Panc1 (cell line): ENCODE data around the gene DENND1B. TPM values are rescaled to one million over a fixed set of nuclear protein-coding genes. Genes with fewer than 3 reads are reported as not detected.
A peak's percentile ranks its signal among the peaks of the same experiment; 100 is the strongest.

Experiments used
- ATAC-seq: fragments of 200-7000 bp; cut with Tn5 transposase; 2 replicates; pipeline ENCODE4 v1.9.1; 2020; ENCODE audit warnings: mild to moderate bottlenecking, moderate library complexity
- BruUV-seq: library from RNA; stranded (reverse); fragments of 400-500 nt; replicated peaks from 2 replicates; lab custom pipeline; 2021; lab: Mats Ljungman, UMichigan
- CTCF ChIA-PET: fragments of 300-600 bp; sonication (Branson Sonifier 250); formaldehyde crosslinking; loops from one replicate; lab custom pipeline; 2022; ENCODE audit warnings: antibody characterized with exemption; lab: Charles Lee
- POLR2A ChIA-PET: fragments of 300-600 bp; sonication (Branson Sonifier 250); formaldehyde crosslinking; loops from one replicate; lab custom pipeline; 2022; ENCODE audit warnings: antibody characterized with exemption; lab: Charles Lee
- DNase-seq: peaks from one replicate; pipeline ENCODE4 v3.0.0-alpha.2; 2010; ENCODE audit warnings: low read depth, low spot score
- H3K27ac ChIP-seq: 2 replicates; pipeline ENCODE4 v1.5.1; 2011; ENCODE audit warnings: mild to moderate bottlenecking, low read length, inconsistent platforms
- H3K27me3 ChIP-seq: fragments of 200-500 bp; sonication (Bioruptor generic); 2 replicates; pipeline ENCODE4 v1.6.0; 2014; ENCODE audit warnings: low read length, inconsistent platforms; ENCODE audit not compliant: control insufficient read depth, insufficient read depth
- H3K36me3 ChIP-seq: fragments of 200-500 bp; sonication (Bioruptor generic); 2 replicates; pipeline ENCODE4 v1.5.1; 2014; ENCODE audit warnings: inconsistent platforms, mild to moderate bottlenecking, low read length, moderate library complexity; ENCODE audit not compliant: control insufficient read depth, insufficient read depth
- H3K4me1 ChIP-seq: 2 replicates; pipeline ENCODE4 v1.5.1; 2011; ENCODE audit warnings: inconsistent platforms, mild to moderate bottlenecking, low read length, moderate library complexity; ENCODE audit not compliant: control insufficient read depth, insufficient read depth
- H3K4me3 ChIP-seq, 2 experiments: 2 replicates each; pipeline ENCODE4 v1.5.1; 2011 to 2012; ENCODE audit warnings: low read depth in 2 of 2, low read length in 2 of 2, mild to moderate bottlenecking in 2 of 2, inconsistent platforms in 1 of 2, moderate library complexity in 1 of 2
- H3K9me3 ChIP-seq: fragments of 200-500 bp; sonication (Bioruptor generic); 2 replicates; pipeline ENCODE4 v1.5.1; 2014; ENCODE audit warnings: low read depth, mild to moderate bottlenecking, inconsistent platforms, low read length, moderate library complexity; ENCODE audit not compliant: control insufficient read depth, insufficient read depth
- SIN3A ChIP-seq: IDR thresholded peaks from 2 replicates; pipeline ENCODE4 v1.6.1; 2012; ENCODE audit warnings: low read depth, mild to moderate bottlenecking, low read length, moderate library complexity, borderline replicate concordance; ENCODE audit not compliant: insufficient read depth
- TCF7L2 ChIP-seq: IDR thresholded peaks from 2 replicates; pipeline ENCODE4 v1.6.1; 2011; ENCODE audit warnings: mild to moderate bottlenecking, low read depth, low read length, inconsistent platforms
- in situ Hi-C: cut with HindIII; loops from 2 replicates; pipeline ENCODE4 v1.10.0; 2016; ENCODE audit warnings: low sequenced_read_pairs, low pct_unique_long_range_greater_than_20kb
- intact Hi-C: fragments of 100-400 bp; cut with micrococcal nuclease; formaldehyde crosslinking; loops from one replicate; pipeline ENCODE4 v1.10.0; 2022; ENCODE audit not compliant: unreplicated experiment
- total RNA-seq: library from RNA; stranded (reverse); gene quantifications from one replicate; pipeline ENCODE4 v1.2.1, GENCODE V29; 2021; ENCODE audit not compliant: unreplicated experiment
- TF ChIP-seq, protein P1 (sequence below): fragments of 450-650 bp; IDR thresholded peaks from 2 replicates; pipeline ENCODE4 v1.5.1; 2017; ENCODE audit warnings: mild to moderate bottlenecking
- TF ChIP-seq, protein P2 (sequence below), 2 experiments: IDR thresholded peaks; 2 replicates each; pipeline ENCODE4 v1.6.1; 2011 to 2012; ENCODE audit warnings: low read depth in 2 of 2, control low read depth in 1 of 2, low read length in 1 of 2, mild to moderate bottlenecking in 1 of 2, moderate library complexity in 1 of 2; ENCODE audit not compliant: insufficient read depth in 1 of 2

DENND1B gene
- total RNA-seq, 1 experiment from 2014 or later = 7.7 TPM

DNA sequence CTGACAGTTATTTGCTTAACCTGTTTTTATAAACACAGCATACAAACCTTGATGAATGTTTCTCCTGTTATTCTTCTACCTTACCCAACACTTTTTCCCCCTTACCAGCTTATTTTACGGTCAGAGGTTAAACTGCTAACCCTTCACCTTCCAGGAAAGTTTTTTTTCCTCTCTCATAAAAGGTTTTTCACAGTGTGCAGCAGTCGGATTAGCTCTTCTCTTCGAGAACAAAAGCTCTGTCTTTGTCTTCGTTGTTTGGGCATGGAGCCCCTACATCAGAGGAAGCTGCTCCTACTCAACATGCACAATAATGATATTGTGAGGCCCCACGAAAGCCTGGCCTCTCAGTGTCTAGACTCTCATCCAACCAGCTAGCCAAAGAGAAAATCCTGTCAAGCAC, 42.0 kb downstream of the DENND1B start:
- no peak for ATAC-seq
- Histone ChIP-seq H3K9me3 (no peaks in the 10 kb centered on the region), H3K4me3 (no peak overlapping the region), H3K36me3 (no peaks in the 10 kb centered on the region), H3K27ac (no peak overlapping the region), H3K27me3 (no peaks in the 10 kb centered on the region), H3K4me1 (no peaks in the 10 kb centered on the region)
- DNase-seq = no peak
- ChIA-PET CTCF (no interaction called here), POLR2A (no interaction called here)
- in situ Hi-C loops (no loop called here), intact Hi-C loops (no loop called here)
- BruUV-seq = no TSS peak
- TF ChIP-seq TCF7L2 = no peak
- TF ChIP-seq SIN3A = no peak
- TF ChIP-seq, protein P1, sequence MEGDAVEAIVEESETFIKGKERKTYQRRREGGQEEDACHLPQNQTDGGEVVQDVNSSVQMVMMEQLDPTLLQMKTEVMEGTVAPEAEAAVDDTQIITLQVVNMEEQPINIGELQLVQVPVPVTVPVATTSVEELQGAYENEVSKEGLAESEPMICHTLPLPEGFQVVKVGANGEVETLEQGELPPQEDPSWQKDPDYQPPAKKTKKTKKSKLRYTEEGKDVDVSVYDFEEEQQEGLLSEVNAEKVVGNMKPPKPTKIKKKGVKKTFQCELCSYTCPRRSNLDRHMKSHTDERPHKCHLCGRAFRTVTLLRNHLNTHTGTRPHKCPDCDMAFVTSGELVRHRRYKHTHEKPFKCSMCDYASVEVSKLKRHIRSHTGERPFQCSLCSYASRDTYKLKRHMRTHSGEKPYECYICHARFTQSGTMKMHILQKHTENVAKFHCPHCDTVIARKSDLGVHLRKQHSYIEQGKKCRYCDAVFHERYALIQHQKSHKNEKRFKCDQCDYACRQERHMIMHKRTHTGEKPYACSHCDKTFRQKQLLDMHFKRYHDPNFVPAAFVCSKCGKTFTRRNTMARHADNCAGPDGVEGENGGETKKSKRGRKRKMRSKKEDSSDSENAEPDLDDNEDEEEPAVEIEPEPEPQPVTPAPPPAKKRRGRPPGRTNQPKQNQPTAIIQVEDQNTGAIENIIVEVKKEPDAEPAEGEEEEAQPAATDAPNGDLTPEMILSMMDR = no peak

DNA sequence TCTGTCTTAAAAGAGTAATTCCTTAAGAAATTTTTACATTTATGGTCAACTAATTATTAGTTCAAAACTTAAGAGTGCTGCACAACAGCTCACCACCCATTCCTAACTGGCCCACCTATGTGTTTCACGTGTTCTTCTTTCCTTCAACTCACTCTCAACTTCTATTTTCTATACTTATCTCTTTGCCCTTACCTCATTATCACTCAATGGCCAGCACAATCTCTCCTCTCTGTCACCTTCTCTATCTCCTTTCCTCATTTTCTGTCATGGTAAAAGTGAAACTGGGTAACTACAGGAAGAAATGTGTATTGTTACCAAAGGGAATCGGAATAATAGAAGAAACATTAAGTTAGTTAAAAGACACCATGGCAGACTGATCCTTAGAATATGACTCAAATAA, 43.1 kb downstream of the DENND1B start:
- in situ Hi-C loops (no loop called here), intact Hi-C loops (no loop called here)
- ATAC-seq = no peak
- Histone ChIP-seq H3K4me3 (no peak overlapping the region), H3K27ac (no peak overlapping the region), H3K4me1 (no peaks in the 10 kb centered on the region), H3K27me3 (no peaks in the 10 kb centered on the region), H3K9me3 (no peaks in the 10 kb centered on the region), H3K36me3 (no peaks in the 10 kb centered on the region)
- BruUV-seq = no TSS peak
- CTCF ChIA-PET = no interaction called here
- TF ChIP-seq, protein P1 = no peak
- TF ChIP-seq TCF7L2 = no peak
- TF ChIP-seq, protein P2, sequence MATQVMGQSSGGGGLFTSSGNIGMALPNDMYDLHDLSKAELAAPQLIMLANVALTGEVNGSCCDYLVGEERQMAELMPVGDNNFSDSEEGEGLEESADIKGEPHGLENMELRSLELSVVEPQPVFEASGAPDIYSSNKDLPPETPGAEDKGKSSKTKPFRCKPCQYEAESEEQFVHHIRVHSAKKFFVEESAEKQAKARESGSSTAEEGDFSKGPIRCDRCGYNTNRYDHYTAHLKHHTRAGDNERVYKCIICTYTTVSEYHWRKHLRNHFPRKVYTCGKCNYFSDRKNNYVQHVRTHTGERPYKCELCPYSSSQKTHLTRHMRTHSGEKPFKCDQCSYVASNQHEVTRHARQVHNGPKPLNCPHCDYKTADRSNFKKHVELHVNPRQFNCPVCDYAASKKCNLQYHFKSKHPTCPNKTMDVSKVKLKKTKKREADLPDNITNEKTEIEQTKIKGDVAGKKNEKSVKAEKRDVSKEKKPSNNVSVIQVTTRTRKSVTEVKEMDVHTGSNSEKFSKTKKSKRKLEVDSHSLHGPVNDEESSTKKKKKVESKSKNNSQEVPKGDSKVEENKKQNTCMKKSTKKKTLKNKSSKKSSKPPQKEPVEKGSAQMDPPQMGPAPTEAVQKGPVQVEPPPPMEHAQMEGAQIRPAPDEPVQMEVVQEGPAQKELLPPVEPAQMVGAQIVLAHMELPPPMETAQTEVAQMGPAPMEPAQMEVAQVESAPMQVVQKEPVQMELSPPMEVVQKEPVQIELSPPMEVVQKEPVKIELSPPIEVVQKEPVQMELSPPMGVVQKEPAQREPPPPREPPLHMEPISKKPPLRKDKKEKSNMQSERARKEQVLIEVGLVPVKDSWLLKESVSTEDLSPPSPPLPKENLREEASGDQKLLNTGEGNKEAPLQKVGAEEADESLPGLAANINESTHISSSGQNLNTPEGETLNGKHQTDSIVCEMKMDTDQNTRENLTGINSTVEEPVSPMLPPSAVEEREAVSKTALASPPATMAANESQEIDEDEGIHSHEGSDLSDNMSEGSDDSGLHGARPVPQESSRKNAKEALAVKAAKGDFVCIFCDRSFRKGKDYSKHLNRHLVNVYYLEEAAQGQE (IDR thresholded peaks at IDR 0.05; ENCODE audit: insufficient read depth in 1 of 2, low read depth in 2 of 2, low read length in 1 of 2) = no peak
- POLR2A ChIA-PET = no interaction called here
- DNase-seq = no peak

DNA sequence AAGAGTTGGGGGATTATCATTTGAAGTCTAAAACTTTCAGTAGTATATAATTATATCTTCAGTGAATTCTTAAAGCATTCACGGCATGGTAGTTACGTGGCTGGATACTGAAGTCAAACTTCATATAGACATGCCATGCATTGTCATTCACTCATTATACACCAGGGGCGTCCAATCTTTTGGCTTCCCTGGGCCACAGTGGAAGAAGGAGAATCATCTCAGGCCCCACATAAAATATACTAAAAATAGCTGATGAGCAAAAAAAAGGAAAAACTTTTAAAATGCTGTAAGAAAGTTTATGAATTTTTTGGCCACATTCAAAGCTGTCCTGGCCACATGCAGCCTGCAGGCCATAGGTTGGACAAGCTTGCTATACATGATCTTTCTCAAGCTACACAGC, 43.8 kb downstream of the DENND1B start:
- BruUV-seq = no TSS peak
- Histone ChIP-seq H3K27ac (no peak overlapping the region), H3K36me3 (no peaks in the 10 kb centered on the region), H3K4me3 (no peak overlapping the region), H3K9me3 (no peaks in the 10 kb centered on the region), H3K27me3 (no peaks in the 10 kb centered on the region), H3K4me1 (no peaks in the 10 kb centered on the region)
- intact Hi-C loops (no loop called here), in situ Hi-C loops (no loop called here)
- POLR2A ChIA-PET = no interaction called here
- CTCF ChIA-PET = no interaction called here
- DNase-seq (no peak), ATAC-seq (no peak)
- TF ChIP-seq, protein P1 = 0 out of 2 replicates have a peak, but pooled peaks have one; percentile 8
- TF ChIP-seq, protein P2 (IDR thresholded peaks at IDR 0.05; ENCODE audit: insufficient read depth in 1 of 2, low read depth in 2 of 2, low read length in 1 of 2) = no peak
